Subcutaneous abdominal adipose tissue (tissue), 5 donors: ENCODE results near the gene ARID5B.
A peak's percentile ranks its signal among the peaks of the same experiment; 100 is the strongest.

Experiments used
- H3K27ac ChIP-seq: one replicate; pipeline ENCODE4 v1.7.0; 2013; ENCODE audit warnings: low read depth, mild to moderate bottlenecking, inconsistent platforms, low read length, moderate library complexity
- H3K27me3 ChIP-seq, 5 donors: one replicate each; pipeline ENCODE4 v1.7.0; 2013; ENCODE audit warnings: low read length in 5 of 5, inconsistent platforms in 1 of 5; ENCODE audit not compliant: control insufficient read depth in 5 of 5, insufficient read depth in 4 of 5
- H3K36me3 ChIP-seq, 5 donors: one replicate each; pipeline ENCODE4 v1.7.0; 2013; ENCODE audit warnings: low read length in 5 of 5; ENCODE audit not compliant: control insufficient read depth in 5 of 5, insufficient read depth in 5 of 5
- H3K4me1 ChIP-seq, 5 donors: one replicate each; pipeline ENCODE4 v1.7.0; 2013; ENCODE audit warnings: low read length in 5 of 5, mild to moderate bottlenecking in 3 of 5, moderate library complexity in 1 of 5; ENCODE audit not compliant: control insufficient read depth in 5 of 5, insufficient read depth in 5 of 5
- H3K4me3 ChIP-seq, 5 donors: one replicate each; pipeline ENCODE4 v1.7.0; 2013; ENCODE audit warnings: low read length in 5 of 5, low read depth in 1 of 5
- H3K9ac ChIP-seq, 5 donors: one replicate each; pipeline ENCODE4 v1.7.0; 2013; ENCODE audit warnings: low read length in 5 of 5, mild to moderate bottlenecking in 4 of 5, moderate library complexity in 3 of 5
- H3K9me3 ChIP-seq, 5 donors: one replicate each; pipeline ENCODE4 v1.7.0; 2013; ENCODE audit warnings: low read length in 5 of 5; ENCODE audit not compliant: control insufficient read depth in 5 of 5
- donor health status: healthy.
- donor health status: healthy.
- donor health status: healthy.
- donor health status: healthy.
- donor health status: healthy.

ARID5B gene

DNA sequence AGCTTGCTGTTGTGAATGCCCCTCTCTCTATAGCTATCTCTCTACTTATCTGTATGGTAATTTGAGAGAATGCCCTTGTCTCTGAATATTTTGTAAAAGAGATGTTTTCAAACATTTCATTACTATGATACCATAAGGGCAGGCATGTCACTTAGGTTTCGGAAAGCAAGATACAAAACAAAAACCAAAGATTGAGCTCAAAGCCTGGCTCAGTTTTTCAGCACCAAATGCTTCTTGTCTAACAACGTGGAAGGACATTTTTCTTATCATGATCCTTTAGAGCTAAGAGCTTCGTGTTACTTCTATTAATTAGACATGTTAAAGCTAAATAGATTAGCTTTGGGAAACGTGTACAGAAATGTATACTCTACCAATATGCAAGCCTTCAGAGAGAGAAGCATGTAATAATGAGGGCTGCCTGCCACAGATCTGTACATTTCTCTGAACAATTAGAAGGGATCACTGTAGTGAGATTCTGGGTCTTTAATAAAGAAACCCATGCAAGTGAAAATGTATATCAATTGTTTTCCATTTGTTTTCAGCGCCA is 148.9 kb downstream of the ARID5B start:
- Histone ChIP-seq H3K36me3 (peaks cover 14 to 28% (median 25%) of the 10 kb centered on the region in 5 donors), H3K27ac (peak overlapping the region; percentile 98), H3K27me3 (no peaks in the 10 kb centered on the region), H3K4me3 (peak overlapping the region; percentile 62 to 92 (median 87)), H3K4me1 (peaks cover 14 to 88% (median 80%) of the 10 kb centered on the region in 5 donors), H3K9ac (peak overlapping the region; percentile 91 to 100 (median 96)), H3K9me3 (no peaks in the 10 kb centered on the region)

DNA sequence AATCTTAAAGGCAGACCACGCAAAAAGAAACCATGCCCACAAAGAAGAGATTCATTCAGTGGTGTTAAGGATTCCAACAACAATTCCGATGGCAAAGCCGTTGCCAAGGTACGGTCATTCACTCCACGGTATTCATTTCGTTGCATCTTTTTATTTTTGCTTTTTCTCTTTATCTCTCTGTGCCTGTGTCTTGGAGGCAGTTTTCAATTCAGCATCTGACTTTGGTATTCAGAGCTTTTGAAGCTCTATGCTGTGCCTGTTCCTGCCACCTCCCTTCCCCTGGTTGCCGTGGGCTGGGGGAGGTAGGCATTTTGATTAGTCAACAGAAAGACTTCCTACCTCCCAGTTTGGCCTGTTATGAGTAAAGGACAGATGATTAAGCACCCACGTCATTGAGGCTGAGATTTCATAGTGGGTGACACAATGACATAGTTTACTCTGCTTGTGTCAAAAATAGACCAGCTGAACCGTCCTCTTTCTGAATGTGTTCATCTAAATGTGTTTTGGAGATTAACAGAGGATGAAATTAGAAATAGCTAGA is 149.5 kb downstream of the ARID5B start:
- Histone ChIP-seq H3K36me3 (peaks cover 14 to 32% (median 25%) of the 10 kb centered on the region in 5 donors), H3K27ac (peak overlapping the region; percentile 98), H3K9ac (peak overlapping the region; percentile 91 to 100 (median 96)), H3K4me3 (peak overlapping the region; percentile 62 to 92 (median 87)), H3K9me3 (no peaks in the 10 kb centered on the region), H3K27me3 (no peaks in the 10 kb centered on the region), H3K4me1 (peaks cover 14 to 88% (median 80%) of the 10 kb centered on the region in 5 donors)

DNA sequence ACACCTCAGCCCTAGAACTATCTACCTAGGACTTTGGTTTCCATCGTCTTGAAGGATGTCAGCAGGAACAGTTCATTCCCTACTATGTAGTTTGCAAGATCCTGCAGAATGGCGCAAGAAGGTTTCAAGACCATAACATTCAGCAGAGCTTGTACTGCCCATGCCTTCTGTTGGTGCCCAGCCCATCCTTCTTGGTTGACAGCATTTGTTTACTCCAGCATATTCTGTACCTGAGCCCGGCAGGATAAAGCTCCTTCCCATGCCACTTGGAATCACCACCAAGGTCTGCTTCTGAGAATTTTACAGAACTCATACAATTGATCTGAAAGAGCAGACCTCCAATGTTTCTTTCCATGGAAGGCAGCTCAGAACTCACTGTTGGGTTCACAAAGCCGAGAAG is 150.8 kb downstream of the ARID5B start:
- peak overlapping the region; percentile 98 for H3K27ac ChIP-seq
- H3K4me3 ChIP-seq, result peak overlapping the region in 4 of 5 donors; percentile 81 to 92 (median 88)
- peaks cover 7 to 87% (median 78%) of the 10 kb centered on the region in 5 donors for H3K4me1 ChIP-seq

DNA sequence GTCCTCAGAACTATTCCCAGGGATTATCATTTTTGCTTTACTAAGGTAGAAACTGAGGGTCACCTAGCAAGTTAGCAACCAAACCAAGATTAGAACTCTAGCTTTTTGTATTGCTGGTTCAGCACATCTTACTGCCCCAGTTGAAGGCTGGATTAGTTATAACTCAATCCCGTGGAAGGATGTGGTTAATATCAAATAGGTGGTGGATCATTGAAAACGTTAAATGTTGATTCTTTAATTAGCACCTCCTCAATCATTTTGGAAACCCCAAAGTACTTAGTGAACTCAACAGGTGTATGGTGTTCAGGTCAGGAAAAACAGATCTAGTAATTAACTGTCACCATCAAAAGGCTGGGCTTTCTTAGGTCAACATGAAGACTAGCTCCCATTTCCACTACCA is 152.4 kb downstream of the ARID5B start:
- no peaks in the 10 kb centered on the region for H3K27me3 ChIP-seq
- H3K4me3 ChIP-seq, result peak overlapping the region in 4 of 5 donors; percentile 38 to 92 (median 88)
- no peaks in the 10 kb centered on the region for H3K9me3 ChIP-seq
- peak overlapping the region; percentile 98 for H3K27ac ChIP-seq
- H3K4me1 ChIP-seq, result peaks cover 9 to 87% (median 76%) of the 10 kb centered on the region in 5 donors
- peaks cover 14 to 39% (median 28%) of the 10 kb centered on the region in 5 donors for H3K36me3 ChIP-seq
- H3K9ac ChIP-seq, result peak overlapping the region in 3 of 5 donors; percentile 12 to 72 (median 53)

More for the DNA sequence above, 150.8 kb downstream of the ARID5B start:
- H3K9ac ChIP-seq, result peak overlapping the region in 1 of 5 donors; percentile 100
- peaks cover 14 to 32% (median 25%) of the 10 kb centered on the region in 5 donors for H3K36me3 ChIP-seq
- no peaks in the 10 kb centered on the region for H3K27me3 ChIP-seq
- no peaks in the 10 kb centered on the region for H3K9me3 ChIP-seq

DNA sequence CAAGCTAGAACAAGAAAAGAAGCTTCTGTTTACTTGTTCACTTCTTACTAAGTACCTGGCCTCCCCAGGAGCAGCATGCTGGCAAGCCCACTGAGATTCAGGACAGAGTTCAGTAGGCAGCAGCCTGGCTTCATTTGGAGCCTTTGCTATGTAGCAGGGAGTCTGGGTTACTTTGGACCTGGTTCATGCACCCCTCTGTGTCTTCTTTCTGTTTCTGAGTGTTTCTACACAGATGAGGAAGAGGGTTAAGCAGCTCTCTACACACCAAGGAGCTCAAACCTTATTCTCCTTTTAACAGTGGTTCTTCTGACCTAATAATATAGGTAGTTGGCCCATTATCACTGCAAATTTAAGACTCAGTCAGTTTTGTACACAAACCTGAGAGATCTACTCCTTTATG is 152.9 kb downstream of the ARID5B start:
- no peaks in the 10 kb centered on the region for H3K27me3 ChIP-seq
- H3K4me1 ChIP-seq, result peaks cover 13 to 87% (median 75%) of the 10 kb centered on the region in 5 donors
- H3K9ac ChIP-seq, result peak overlapping the region in 4 of 5 donors; percentile 12 to 72 (median 38)
- peak overlapping the region; percentile 98 for H3K27ac ChIP-seq
- H3K36me3 ChIP-seq, result peaks cover 14 to 45% (median 28%) of the 10 kb centered on the region in 5 donors
- no peaks in the 10 kb centered on the region for H3K9me3 ChIP-seq
- H3K4me3 ChIP-seq, result peak overlapping the region in 4 of 5 donors; percentile 25 to 87 (median 39)

DNA sequence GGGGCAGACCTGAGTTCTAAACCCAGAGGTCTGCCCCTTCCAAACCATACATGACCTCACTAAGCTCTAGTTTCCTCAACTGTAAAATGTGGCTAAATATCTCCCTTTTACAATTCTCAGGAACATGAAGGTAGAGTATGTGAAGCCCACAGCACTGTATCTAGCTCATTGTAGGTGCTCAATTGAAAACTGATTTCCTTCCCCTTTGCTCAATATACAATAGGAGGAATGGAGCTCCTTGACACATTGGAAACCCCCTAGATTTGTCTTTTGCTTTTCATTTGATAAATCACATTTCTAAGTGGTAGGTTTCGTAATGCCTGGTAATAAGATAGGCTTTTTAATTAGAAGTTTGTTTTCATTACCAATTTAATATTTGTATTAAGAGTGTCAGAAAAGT is 153.3 kb downstream of the ARID5B start:
- Histone ChIP-seq H3K9me3 (no peaks in the 10 kb centered on the region), H3K4me3 (peak overlapping the region; percentile 7 to 87 (median 38)), H3K27me3 (no peaks in the 10 kb centered on the region), H3K9ac (peak overlapping the region in 3 of 5 donors; percentile 22 to 72 (median 53)), H3K4me1 (peaks cover 16 to 89% (median 78%) of the 10 kb centered on the region in 5 donors), H3K27ac (peak overlapping the region; percentile 98), H3K36me3 (peaks cover 14 to 48% (median 28%) of the 10 kb centered on the region in 5 donors)

DNA sequence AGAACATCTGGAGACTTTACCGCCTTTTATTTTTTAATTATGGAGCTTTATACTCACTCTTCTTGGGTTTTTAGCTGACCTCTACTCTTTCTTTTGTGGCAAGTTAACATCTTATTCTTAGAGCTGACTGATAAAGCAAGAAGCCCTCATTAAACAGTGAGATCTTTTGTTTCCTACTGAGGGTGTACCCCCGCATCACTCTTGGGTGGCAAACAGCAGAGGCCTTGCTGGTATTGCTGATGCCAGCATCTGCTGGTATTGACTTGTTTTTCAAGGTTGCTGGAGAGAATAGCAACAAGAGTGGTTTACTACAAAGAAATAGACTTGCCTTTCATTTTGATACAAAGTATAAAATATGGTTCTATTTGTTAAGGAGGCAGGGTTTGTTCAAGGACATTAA is 154.7 kb downstream of the ARID5B start:
- peaks cover 14 to 62% (median 38%) of the 10 kb centered on the region in 5 donors for H3K36me3 ChIP-seq
- peaks cover 18 to 92% (median 83%) of the 10 kb centered on the region in 5 donors for H3K4me1 ChIP-seq
- no peaks in the 10 kb centered on the region for H3K9me3 ChIP-seq
- peak overlapping the region; percentile 98 for H3K27ac ChIP-seq
- peak overlapping the region in 1 of 5 donors; percentile 84 for H3K9ac ChIP-seq
- no peaks in the 10 kb centered on the region for H3K27me3 ChIP-seq
- H3K4me3 ChIP-seq, result peak overlapping the region in 4 of 5 donors; percentile 12 to 44 (median 38)

DNA sequence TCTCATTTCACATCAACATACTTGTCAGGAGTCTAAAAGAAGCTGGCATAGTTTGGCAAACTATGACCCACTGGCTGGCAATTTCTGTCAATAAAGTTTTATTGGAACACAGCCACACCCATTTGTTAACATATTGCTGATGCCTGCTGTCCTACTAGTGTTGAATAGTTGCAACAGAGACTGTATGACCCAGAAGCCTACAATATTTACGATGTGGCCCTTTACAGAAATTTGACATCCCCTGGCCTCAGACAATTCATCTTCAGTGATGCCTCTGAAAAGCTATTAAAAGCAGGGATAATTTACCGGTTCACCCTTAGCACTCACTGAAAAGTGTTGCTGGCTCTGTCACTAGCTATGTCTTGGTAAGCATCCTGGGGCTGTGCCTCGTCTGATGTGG is 155.2 kb downstream of the ARID5B start:
- H3K4me1 ChIP-seq, result peaks cover 18 to 93% (median 83%) of the 10 kb centered on the region in 5 donors
- H3K36me3 ChIP-seq, result peaks cover 19 to 60% (median 41%) of the 10 kb centered on the region in 5 donors
- H3K9ac ChIP-seq, result peak overlapping the region; percentile 14 to 84 (median 61)
- no peaks in the 10 kb centered on the region for H3K9me3 ChIP-seq
- H3K27me3 ChIP-seq, result no peaks in the 10 kb centered on the region
- H3K4me3 ChIP-seq, result peak overlapping the region; percentile 10 to 53 (median 37)
- peak overlapping the region; percentile 98 for H3K27ac ChIP-seq

DNA sequence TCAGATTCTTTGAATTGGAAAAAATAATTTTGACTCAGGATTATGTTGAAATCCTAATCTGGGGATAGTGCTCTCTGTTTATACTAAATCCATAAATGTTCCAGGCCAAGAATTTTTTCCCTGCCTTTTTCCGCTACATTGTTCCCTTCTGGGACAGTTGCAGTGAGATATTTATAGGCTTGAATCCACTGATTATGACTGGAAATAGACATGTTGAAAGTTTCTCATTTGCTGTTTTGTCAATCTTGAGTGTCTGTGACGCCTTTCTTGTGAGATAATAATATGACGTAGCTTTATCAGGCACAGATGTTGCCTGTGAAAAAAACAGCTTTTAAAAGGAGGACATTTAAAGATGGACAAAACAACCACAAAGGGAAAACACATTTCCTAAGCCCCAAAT is 155.9 kb downstream of the ARID5B start:
- H3K27ac ChIP-seq, result peak overlapping the region; percentile 98
- peaks cover 15 to 58% (median 39%) of the 10 kb centered on the region in 5 donors for H3K36me3 ChIP-seq
- H3K4me3 ChIP-seq, result peak overlapping the region in 4 of 5 donors; percentile 3 to 53 (median 44)
- H3K9ac ChIP-seq, result peak overlapping the region; percentile 14 to 84 (median 66)
- H3K27me3 ChIP-seq, result no peaks in the 10 kb centered on the region
- H3K9me3 ChIP-seq, result no peaks in the 10 kb centered on the region
- H3K4me1 ChIP-seq, result peaks cover 18 to 92% (median 84%) of the 10 kb centered on the region in 5 donors

DNA sequence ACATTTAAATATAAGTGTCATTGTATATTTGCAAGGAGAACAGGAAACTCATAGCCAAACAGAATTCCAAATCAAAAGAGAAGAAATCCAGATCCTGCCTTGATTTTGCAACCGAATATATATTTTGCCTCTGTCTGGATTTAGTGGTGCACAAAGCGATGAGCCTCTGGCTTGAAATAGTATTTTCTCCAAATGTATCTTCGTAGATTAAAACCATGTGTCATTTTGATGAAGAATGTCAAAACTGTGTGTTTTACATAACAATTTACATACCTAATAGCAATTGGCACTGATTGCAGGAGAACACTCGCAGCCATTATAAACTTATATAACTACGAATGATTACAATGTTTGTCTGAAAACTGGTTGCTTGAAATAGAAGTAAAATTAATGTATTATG is 156.4 kb downstream of the ARID5B start:
- Histone ChIP-seq H3K27me3 (no peaks in the 10 kb centered on the region), H3K27ac (peak overlapping the region; percentile 98), H3K36me3 (peaks cover 10 to 58% (median 34%) of the 10 kb centered on the region in 5 donors), H3K9me3 (no peaks in the 10 kb centered on the region), H3K9ac (peak overlapping the region in 4 of 5 donors; percentile 40 to 76 (median 66)), H3K4me1 (peaks cover 14 to 88% (median 79%) of the 10 kb centered on the region in 5 donors), H3K4me3 (peak overlapping the region in 4 of 5 donors; percentile 3 to 53 (median 20))
